HL-60 (cell line): ENCODE results near the gene SDK1.

Source experiments
- DNase-seq, 2 experiments: peaks; one replicate each; pipeline ENCODE4 v3.0.0-alpha.2; 2010 to 2020; ENCODE audit warnings: low read depth in 1 of 2, low spot score in 1 of 2
- H3K27ac ChIP-seq: fragments of 250-450 bp; sonication (Bioruptor Pico); replicated peaks from 2 replicates; pipeline ENCODE4 v1.5.1; 2020; ENCODE audit warnings: mild to moderate bottlenecking, moderate library complexity
- H3K27me3 ChIP-seq: fragments of 250-450 bp; sonication (Bioruptor Pico); 2 replicates; pipeline ENCODE4 v1.5.1; 2021; ENCODE audit warnings: mild to moderate bottlenecking, moderate library complexity; ENCODE audit not compliant: insufficient read depth, poor library complexity, severe bottlenecking
- H3K4me3 ChIP-seq: replicated peaks from 2 replicates; pipeline ENCODE4 v1.5.1; 2011; ENCODE audit warnings: mild to moderate bottlenecking, control low read depth, low read length; ENCODE audit not compliant: insufficient read depth
- CTCF ChIP-seq: IDR thresholded peaks from one replicate; pipeline ENCODE4 v1.5.1; 2011; ENCODE audit warnings: low read length, control low read depth, inconsistent platforms; ENCODE audit not compliant: insufficient read depth
- GABPA ChIP-seq: IDR thresholded peaks from 2 replicates; pipeline ENCODE4 v1.6.1; 2012; ENCODE audit warnings: low read depth
- POLR2AphosphoS5 ChIP-seq: IDR thresholded peaks from 2 replicates; pipeline ENCODE4 v1.6.1; 2012; ENCODE audit warnings: low read depth
- REST ChIP-seq: IDR thresholded peaks from 2 replicates; pipeline ENCODE4 v1.6.1; 2012; ENCODE audit warnings: low read depth; ENCODE audit not compliant: insufficient replicate concordance
- SPI1 ChIP-seq: IDR thresholded peaks from 2 replicates; pipeline ENCODE4 v1.6.1; 2012; ENCODE audit warnings: low read depth, mild to moderate bottlenecking, borderline replicate concordance

SDK1 gene

GRCh38 chr7:3911685-3912084 lies 610.6 kb downstream of the SDK1 start:
- Histone ChIP-seq H3K27me3 (no peaks in the 10 kb centered on the region), H3K27ac (no peak overlapping the region), H3K4me3 (no peak overlapping the region)
- TF ChIP-seq SPI1 = no peak
- DNase-seq = no peak

GRCh38 chr7:3912291-3912690 lies 611.2 kb downstream of the SDK1 start:
- H3K27me3 ChIP-seq = no peaks in the 10 kb centered on the region
- H3K27ac ChIP-seq = no peak overlapping the region
- TF ChIP-seq GABPA (no peak), REST (no peak), SPI1 (no peak), POLR2AphosphoS5 (no peak)
- H3K4me3 ChIP-seq = no peak overlapping the region
- DNase-seq = no peak

GRCh38 chr7:3914051-3914775 lies 613.2 kb downstream of the SDK1 start:
- Histone ChIP-seq H3K27ac (no peak overlapping the region), H3K27me3 (no peaks in the 10 kb centered on the region), H3K4me3 (no peak overlapping the region)
- no peak for DNase-seq
- TF ChIP-seq POLR2AphosphoS5 (no peak), SPI1 (no peak), GABPA (no peak), CTCF (no peak), REST (no peak)

GRCh38 chr7:3915337-3915878 lies 614.4 kb downstream of the SDK1 start:
- no peak overlapping the region for H3K4me3 ChIP-seq
- TF ChIP-seq CTCF = no peak
- no peak for TF ChIP-seq SPI1
- no peak for TF ChIP-seq REST
- no peaks in the 10 kb centered on the region for H3K27me3 ChIP-seq
- no peak overlapping the region for H3K27ac ChIP-seq
- DNase-seq = no peak
